HCEC 1CT (cell line): Measurements from ENCODE around the gene GLOD5.

Source experiments
- DNase-seq: peaks from one replicate; pipeline ENCODE4 v3.0.0-alpha.2; 2017

Gene GLOD5

GRCh38 chrX:48769230-48769629 is 7.7 kb downstream of the GLOD5 start:
- no peak for DNase-seq

- DNase-seq, result no peak
Observed at GRCh38 chrX:48770296-48770695, 8.7 kb downstream of the GLOD5 start.

GRCh38 chrX:48772602-48773001 is 11.1 kb downstream of the GLOD5 start:
- DNase-seq, result no peak

GRCh38 chrX:48776818-48777439 is 15.4 kb downstream of the GLOD5 start:
- DNase-seq, result no peak

GRCh38 chrX:48779399-48779798 is 17.9 kb downstream of the GLOD5 start:
- no peak for DNase-seq

GRCh38 chrX:48781705-48782104 is 20.2 kb downstream of the GLOD5 start:
- no peak for DNase-seq

- DNase-seq, result no peak
Observed at GRCh38 chrX:48782216-48782615, 20.7 kb downstream of the GLOD5 start.

- DNase-seq, result no peak
Observed at GRCh38 chrX:48782795-48783194, 21.2 kb downstream of the GLOD5 start.

- no peak for DNase-seq
Observed at GRCh38 chrX:48784726-48785125, 23.2 kb downstream of the GLOD5 start.

GRCh38 chrX:48785186-48785539 is 23.6 kb downstream of the GLOD5 start:
- no peak for DNase-seq

- DNase-seq, result no peak
Observed at GRCh38 chrX:48785540-48786214, 24.1 kb downstream of the GLOD5 start.

GRCh38 chrX:48786341-48786800 is 24.8 kb downstream of the GLOD5 start, which contains the start of gene GATA1:
Gene GATA1, plus strand, starts transcription at chrX:48786590. Its CDS starts 4,520 bp downstream, at chrX:48791110.
- DNase-seq, result no peak

- DNase-seq, result no peak
Observed at GRCh38 chrX:48786825-48787504, 25.4 kb downstream of the GLOD5 start.

- no peak for DNase-seq
Observed at GRCh38 chrX:48787505-48788443, 26.2 kb downstream of the GLOD5 start.

GRCh38 chrX:48789366-48790220 is 28.0 kb downstream of the GLOD5 start:
- no peak for DNase-seq

- no peak for DNase-seq
Observed at GRCh38 chrX:48790477-48790876, 28.9 kb downstream of the GLOD5 start.

GRCh38 chrX:48791063-48791820 is 29.7 kb downstream of the GLOD5 start:
- DNase-seq, result no peak

GRCh38 chrX:48792219-48792618 is 30.7 kb downstream of the GLOD5 start:
- no peak for DNase-seq

- DNase-seq, result no peak
Observed at GRCh38 chrX:48793935-48794334, 32.4 kb downstream of the GLOD5 start.

GRCh38 chrX:48794340-48794910 is 32.9 kb downstream of the GLOD5 start:
- no peak for DNase-seq
